Endothelial cell of umbilical vein (primary cell): ENCODE data around the gene ATAD1. TPM values are rescaled to one million over a fixed set of nuclear protein-coding genes. Genes with fewer than 3 reads are reported as not detected.
A peak's percentile ranks its signal among the peaks of the same experiment; 100 is the strongest.

ENCODE experiments used
- BruUV-seq: library from RNA; stranded (reverse); fragments of 400-500 nt; replicated peaks from 2 replicates; lab custom pipeline; 2021; lab: Mats Ljungman, UMichigan
- CTCF ChIA-PET: fragments of 300-600, 350-600 bp; sonication (Branson Sonifier 250); formaldehyde crosslinking; loops from one replicate; lab custom pipeline; 2021; ENCODE audit warnings: antibody characterized with exemption, inconsistent platforms; lab: Charles Lee
- POLR2A ChIA-PET: fragments of 300-600, 350-600 bp; sonication (Branson Sonifier 250); formaldehyde crosslinking; loops from one replicate; lab custom pipeline; 2021; ENCODE audit warnings: antibody characterized with exemption, inconsistent platforms; lab: Charles Lee
- DNase-seq: peaks from one replicate; pipeline ENCODE4 v3.0.0-alpha.2; 2011; ENCODE audit warnings: low read depth, low spot score
- FAIRE-seq: peaks from 2 replicates; lab custom pipeline; 2011; peaks lifted over from hg19 to GRCh38; lab: Jason Lieb, UNC
- H2AFZ ChIP-seq: 2 replicates; pipeline ENCODE4 v1.6.0; 2012; ENCODE audit warnings: low read depth, low read length, control low read depth, inconsistent platforms
- H3K27ac ChIP-seq: 2 replicates; pipeline ENCODE4 v1.5.1; 2011; ENCODE audit warnings: low read depth, mild to moderate bottlenecking, control low read depth, low read length, moderate library complexity; ENCODE audit not compliant: insufficient read depth
- H3K27me3 ChIP-seq, 2 experiments: 2 replicates each; pipeline versions ENCODE4 v1.6.0 to v1.6.1; 2011; ENCODE audit warnings: low read length in 2 of 2, mixed read lengths in 1 of 2; ENCODE audit not compliant: control insufficient read depth in 2 of 2, insufficient read depth in 2 of 2
- H3K36me3 ChIP-seq, 2 experiments: 2 replicates in 1 of 2; 3 replicates in 1 of 2; pipeline ENCODE4 v1.5.1; 2011; ENCODE audit warnings: low read length in 2 of 2, mild to moderate bottlenecking in 1 of 2, moderate library complexity in 1 of 2; ENCODE audit not compliant: control insufficient read depth in 2 of 2, insufficient read depth in 2 of 2; ENCODE audit errors: extremely low read depth in 1 of 2
- H3K4me1 ChIP-seq: 3 replicates; pipeline ENCODE4 v1.5.1; 2011; ENCODE audit warnings: mild to moderate bottlenecking, low read length; ENCODE audit not compliant: control insufficient read depth, insufficient read depth; ENCODE audit errors: extremely low read depth
- H3K4me2 ChIP-seq: 2 replicates; pipeline ENCODE4 v1.6.1; 2011; ENCODE audit warnings: low read length, control low read depth, mixed read lengths; ENCODE audit not compliant: insufficient read depth
- H3K4me3 ChIP-seq, 3 experiments: fragments of 200-600 bp in 1 of 3; sonication (generic), shearing (Covaris generic) in 1 of 3; replicated peaks in 1 of 3; 2 replicates each; pipeline ENCODE4 v1.5.1; 2011 to 2016; ENCODE audit warnings: control low read depth in 3 of 3, low read length in 3 of 3, mild to moderate bottlenecking in 2 of 3, inconsistent platforms in 1 of 3, low read depth in 1 of 3, moderate library complexity in 1 of 3; ENCODE audit not compliant: insufficient read depth in 1 of 3
- H3K79me2 ChIP-seq: 2 replicates; pipeline ENCODE4 v1.6.0; 2012; ENCODE audit warnings: low read length, inconsistent platforms; ENCODE audit not compliant: control insufficient read depth, insufficient read depth
- H3K9ac ChIP-seq: replicated peaks from 2 replicates; pipeline ENCODE3; 2011; ENCODE audit warnings: low read length, control low read depth; ENCODE audit not compliant: insufficient read depth; ENCODE audit errors: extremely low read depth
- H3K9me1 ChIP-seq: replicated peaks from 3 replicates; pipeline ENCODE4 v1.6.0; 2011; ENCODE audit warnings: mild to moderate bottlenecking, low read length; ENCODE audit not compliant: control insufficient read depth, insufficient read depth; ENCODE audit errors: extremely low read depth
- H3K9me3 ChIP-seq: replicated peaks from 2 replicates; pipeline ENCODE4 v1.5.1; 2012; ENCODE audit warnings: low read length, inconsistent platforms; ENCODE audit not compliant: control insufficient read depth, insufficient read depth
- H4K20me1 ChIP-seq: replicated peaks from 2 replicates; pipeline ENCODE3; 2011; ENCODE audit warnings: mild to moderate bottlenecking, low read length; ENCODE audit not compliant: control insufficient read depth, insufficient read depth; ENCODE audit errors: extremely low read depth
- EZH2 ChIP-seq: IDR thresholded peaks from 2 replicates; pipeline ENCODE4 v1.6.1; 2012; ENCODE audit warnings: borderline replicate concordance, low read depth, mild to moderate bottlenecking, moderate library complexity, low read length, inconsistent platforms; ENCODE audit not compliant: severe bottlenecking
- JUN ChIP-seq: IDR thresholded peaks from 2 replicates; pipeline ENCODE4 v1.6.1; 2011; ENCODE audit warnings: borderline replicate concordance, low read depth; ENCODE audit not compliant: insufficient read length, insufficient read depth
- MAX ChIP-seq: IDR thresholded peaks from 2 replicates; pipeline ENCODE4 v1.6.1; 2011; ENCODE audit not compliant: insufficient read depth, insufficient read length
- dilution Hi-C: fragments of 300-500 bp; cut with MboI; formaldehyde crosslinking; loops from one replicate; pipeline ENCODE4 v1.15.0; 2019; ENCODE audit warnings: low sequenced_read_pairs; ENCODE audit not compliant: extremely low pct_ligation_motif_present
- intact Hi-C: fragments of 100-400 bp; cut with micrococcal nuclease; formaldehyde crosslinking; loops from one replicate; pipeline ENCODE4 v1.10.0; 2022
- polyA plus RNA-seq, 4 experiments: library from polyadenylated mRNA; depleted of rRNA in 3 of 4; stranded (reverse) in 3 of 4; unstranded in 1 of 4; fragments of >200 nt; gene quantifications; 2 replicates each; pipeline versions ENCODE4 v1.2.1 to v1.2.3, GENCODE V29; 2011 to 2012; ENCODE audit warnings: missing spikeins in 1 of 4
- total RNA-seq: library from RNA; stranded (reverse); gene quantifications from 2 replicates; pipeline ENCODE4 v1.2.3, GENCODE V29; 2021
- TF ChIP-seq, protein P1 (sequence below), 2 donors: IDR thresholded peaks; 1 replicate in 1 of 2; 2 replicates in 1 of 2; pipeline ENCODE4 v1.5.1; 2011; ENCODE audit warnings: low read length in 2 of 2, mild to moderate bottlenecking in 2 of 2, moderate library complexity in 2 of 2, control low read depth in 1 of 2, inconsistent platforms in 1 of 2, low read depth in 1 of 2; ENCODE audit not compliant: insufficient read depth in 1 of 2; ENCODE audit errors: extremely low read depth in 1 of 2

ATAD1 gene
- total and polyA plus RNA-seq, 2 donors (not counting 3 experiments of a cell fraction or from before 2014, with no cell fraction given), result 5.2 to 25.8 TPM

DNA sequence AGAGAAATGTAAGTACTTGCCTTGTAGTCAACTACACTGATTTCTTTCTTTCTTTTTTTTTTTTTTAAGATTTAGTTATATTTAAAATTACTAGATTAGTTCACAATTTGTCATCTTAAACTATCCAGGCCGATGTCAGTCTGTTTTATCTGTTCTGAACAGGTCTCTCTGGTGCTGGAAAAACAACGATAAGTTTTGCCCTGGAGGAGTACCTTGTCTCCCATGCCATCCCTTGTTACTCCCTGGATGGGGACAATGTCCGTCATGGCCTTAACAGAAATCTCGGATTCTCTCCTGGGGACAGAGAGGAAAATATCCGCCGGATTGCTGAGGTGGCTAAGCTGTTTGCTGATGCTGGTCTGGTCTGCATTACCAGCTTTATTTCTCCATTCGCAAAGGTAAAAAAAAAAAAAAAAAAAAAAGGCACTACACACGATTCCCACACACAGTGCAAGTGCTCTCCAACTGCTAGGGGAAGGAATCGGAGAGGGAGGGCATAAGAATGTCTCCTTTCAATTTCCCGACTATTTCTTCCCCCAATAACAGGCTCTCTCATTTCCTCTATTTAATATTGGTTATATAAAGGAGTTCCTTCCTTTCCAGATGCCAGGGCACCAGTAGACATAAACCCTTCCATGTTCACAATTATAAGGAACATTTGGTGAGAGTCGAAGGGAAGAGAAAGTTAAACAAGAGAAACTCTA is 105.0 kb downstream of the ATAD1 start:
- DNase-seq (peak; percentile 64), FAIRE-seq (no peak)
- Histone ChIP-seq H3K4me1 (peaks cover 30% of the 10 kb centered on the region), H3K4me2 (peak overlapping the region; percentile 12), H4K20me1 (no peaks in the 10 kb centered on the region), H3K27ac (no peak overlapping the region), H2AFZ (no peak overlapping the region), H3K4me3 (no peak overlapping the region), H3K9me3 (no peaks in the 10 kb centered on the region), H3K79me2 (no peaks in the 10 kb centered on the region), H3K27me3 (no peaks in the 10 kb centered on the region), H3K9me1 (no peaks in the 10 kb centered on the region), H3K9ac (no peak overlapping the region), H3K36me3 (peaks cover 2 to 8% of the 10 kb centered on the region in 2 experiments)
- ChIA-PET POLR2A (no interaction called here), CTCF (interaction anchor here (0.6 kb wide), 1 partner anchor 179 kb away, joined by 3 read pairs; no protein-coding TSS in a partner anchor)
- BruUV-seq, result no TSS peak
- intact Hi-C loops (no loop called here), dilution Hi-C loops (no loop called here)
- TF ChIP-seq EZH2 (no peak), JUN (no peak), MAX (no peak)
- TF ChIP-seq, protein P1, sequence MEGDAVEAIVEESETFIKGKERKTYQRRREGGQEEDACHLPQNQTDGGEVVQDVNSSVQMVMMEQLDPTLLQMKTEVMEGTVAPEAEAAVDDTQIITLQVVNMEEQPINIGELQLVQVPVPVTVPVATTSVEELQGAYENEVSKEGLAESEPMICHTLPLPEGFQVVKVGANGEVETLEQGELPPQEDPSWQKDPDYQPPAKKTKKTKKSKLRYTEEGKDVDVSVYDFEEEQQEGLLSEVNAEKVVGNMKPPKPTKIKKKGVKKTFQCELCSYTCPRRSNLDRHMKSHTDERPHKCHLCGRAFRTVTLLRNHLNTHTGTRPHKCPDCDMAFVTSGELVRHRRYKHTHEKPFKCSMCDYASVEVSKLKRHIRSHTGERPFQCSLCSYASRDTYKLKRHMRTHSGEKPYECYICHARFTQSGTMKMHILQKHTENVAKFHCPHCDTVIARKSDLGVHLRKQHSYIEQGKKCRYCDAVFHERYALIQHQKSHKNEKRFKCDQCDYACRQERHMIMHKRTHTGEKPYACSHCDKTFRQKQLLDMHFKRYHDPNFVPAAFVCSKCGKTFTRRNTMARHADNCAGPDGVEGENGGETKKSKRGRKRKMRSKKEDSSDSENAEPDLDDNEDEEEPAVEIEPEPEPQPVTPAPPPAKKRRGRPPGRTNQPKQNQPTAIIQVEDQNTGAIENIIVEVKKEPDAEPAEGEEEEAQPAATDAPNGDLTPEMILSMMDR (IDR thresholded peaks at IDR 0.05; ENCODE audit: extremely low read depth in 1 of 2, insufficient read depth in 1 of 2, low read depth in 1 of 2, low read length in 2 of 2), result no peak
